Effector memory CD8-positive, alpha-beta T cell (primary cell): ENCODE data around the gene RNFT2.

ENCODE experiments used
- ATAC-seq: fragments of 150-1000 bp; cut with Tn5 transposase; replicated peaks from 2 replicates; pipeline ENCODE4 v1.10.0; 2021; ENCODE audit warnings: mild to moderate bottlenecking, moderate library complexity
- DNase-seq, 3 experiments: peaks; one replicate each; pipeline ENCODE4 v3.0.0; 2021
- H3K27ac Mint-ChIP-seq, 2 donors: one replicate each; pipeline ENCODE4 v1.8.0; 2022; ENCODE audit warnings: mild to moderate bottlenecking in 2 of 2, mixed read lengths in 2 of 2, moderate library complexity in 2 of 2
- H3K27me3 Mint-ChIP-seq, 2 donors: one replicate each; pipeline ENCODE4 v1.8.0; 2022; ENCODE audit warnings: mixed read lengths in 2 of 2
- H3K36me3 Mint-ChIP-seq: one replicate; pipeline ENCODE4 v1.8.0; 2022; ENCODE audit warnings: mild to moderate bottlenecking, moderate library complexity, mixed read lengths; ENCODE audit not compliant: insufficient read depth
- H3K4me1 Mint-ChIP-seq, 2 donors: one replicate each; pipeline ENCODE4 v1.8.0; 2022; ENCODE audit warnings: low read depth in 2 of 2, mixed read lengths in 2 of 2
- H3K4me3 Mint-ChIP-seq, 2 donors: one replicate each; pipeline ENCODE4 v1.8.0; 2022; ENCODE audit warnings: mild to moderate bottlenecking in 2 of 2, mixed read lengths in 2 of 2, moderate library complexity in 2 of 2
- H3K9me3 Mint-ChIP-seq, 2 donors: one replicate each; pipeline ENCODE4 v1.8.0; 2022; ENCODE audit warnings: mixed read lengths in 2 of 2

The RNFT2 gene

DNA sequence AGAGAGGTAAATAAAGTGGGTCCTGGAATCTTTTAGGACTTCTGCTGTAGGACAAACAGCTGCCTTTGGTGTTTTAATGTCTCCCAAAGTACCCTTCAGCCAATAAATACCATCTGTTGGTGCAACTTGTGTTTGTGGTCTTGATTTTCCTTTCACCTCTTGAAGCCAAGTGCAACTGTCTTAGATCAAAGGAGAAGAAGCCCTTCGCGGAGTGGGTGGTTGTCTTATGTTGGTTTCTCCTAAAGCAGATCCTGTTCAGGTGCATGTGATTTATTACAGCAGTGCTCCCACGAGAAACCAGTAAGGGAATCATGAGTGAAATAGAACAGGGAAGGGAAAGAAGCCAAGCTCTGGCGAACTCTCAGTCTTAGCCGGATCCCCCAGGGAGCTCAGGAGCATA, 115.4 kb downstream of the RNFT2 start:
- ATAC-seq (no peak), DNase-seq (no peak)
- no peak overlapping the region for H3K4me3 Mint-ChIP-seq
- peaks cover 4% of the 10 kb centered on the region for H3K36me3 Mint-ChIP-seq
- H3K27ac Mint-ChIP-seq = no peak overlapping the region
- no peaks in the 10 kb centered on the region for H3K4me1 Mint-ChIP-seq
- no peaks in the 10 kb centered on the region for H3K9me3 Mint-ChIP-seq
- peaks cover 29 to 59% of the 10 kb centered on the region in 2 donors for H3K27me3 Mint-ChIP-seq

DNA sequence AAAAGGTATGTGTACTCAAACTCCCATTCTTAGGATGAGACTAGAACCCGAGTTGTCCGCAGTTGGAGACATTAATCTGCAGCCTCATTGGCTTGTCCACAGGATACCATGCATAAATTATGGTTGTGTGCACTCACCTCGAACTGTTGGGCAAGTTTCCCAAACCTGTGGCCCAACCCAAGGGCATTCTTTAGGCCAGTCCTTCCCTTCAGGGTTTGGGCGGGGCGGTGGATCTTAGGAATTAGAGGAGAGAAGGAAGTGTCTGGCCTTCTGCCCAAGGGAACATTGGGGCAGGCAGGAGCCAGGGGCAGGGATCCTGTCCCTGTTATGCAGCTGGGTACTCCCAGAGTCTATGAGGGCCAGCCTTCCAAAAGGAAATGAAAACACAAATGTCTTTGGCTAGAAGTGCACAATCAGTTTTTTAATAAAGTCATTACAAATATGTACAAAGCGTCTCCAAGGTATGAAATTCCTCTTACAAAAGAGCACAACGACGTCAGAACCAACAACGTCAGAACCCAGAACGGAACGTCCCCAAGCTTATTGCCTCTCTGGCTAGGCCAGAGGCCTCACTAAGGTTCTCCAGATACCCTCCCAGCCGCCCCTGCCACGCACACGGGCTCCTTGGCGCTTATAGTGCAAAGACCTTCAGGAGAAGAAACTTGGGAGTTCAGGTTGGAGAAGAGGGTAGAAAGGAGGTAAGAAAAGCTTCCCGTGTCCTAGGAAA, 117.8 kb downstream of the RNFT2 start:
- Mint-ChIP-seq H3K9me3 (no peaks in the 10 kb centered on the region), H3K4me1 (peaks cover 0 to under 1% of the 10 kb centered on the region in 2 donors), H3K36me3 (peaks cover 4% of the 10 kb centered on the region), H3K27me3 (peaks cover 29 to 60% of the 10 kb centered on the region in 2 donors), H3K4me3 (no peak overlapping the region), H3K27ac (no peak overlapping the region)
- DNase-seq (no peak), ATAC-seq (no peak)

DNA sequence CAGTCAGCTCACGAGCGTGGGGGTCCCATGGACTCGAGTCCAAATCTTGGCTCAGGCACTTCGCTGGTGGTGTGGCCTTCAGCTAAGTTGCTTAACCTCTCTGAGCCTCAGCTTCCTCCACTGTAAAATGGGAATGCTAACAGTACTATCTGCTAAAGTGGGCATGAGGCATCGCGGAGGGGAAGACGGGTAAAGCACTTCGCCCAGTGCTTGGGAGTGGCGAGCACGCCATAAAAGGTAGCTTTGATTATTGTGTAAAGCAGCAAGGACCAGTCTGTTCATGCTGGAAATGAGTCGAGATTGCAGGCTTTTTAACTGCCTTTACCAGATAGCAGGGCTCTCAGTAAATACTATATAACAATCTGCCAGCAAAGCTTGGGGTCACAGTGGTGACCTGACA, 118.6 kb downstream of the RNFT2 start:
- peaks cover 29 to 64% of the 10 kb centered on the region in 2 donors for H3K27me3 Mint-ChIP-seq
- no peak overlapping the region for H3K27ac Mint-ChIP-seq
- no peak overlapping the region for H3K4me3 Mint-ChIP-seq

DNA sequence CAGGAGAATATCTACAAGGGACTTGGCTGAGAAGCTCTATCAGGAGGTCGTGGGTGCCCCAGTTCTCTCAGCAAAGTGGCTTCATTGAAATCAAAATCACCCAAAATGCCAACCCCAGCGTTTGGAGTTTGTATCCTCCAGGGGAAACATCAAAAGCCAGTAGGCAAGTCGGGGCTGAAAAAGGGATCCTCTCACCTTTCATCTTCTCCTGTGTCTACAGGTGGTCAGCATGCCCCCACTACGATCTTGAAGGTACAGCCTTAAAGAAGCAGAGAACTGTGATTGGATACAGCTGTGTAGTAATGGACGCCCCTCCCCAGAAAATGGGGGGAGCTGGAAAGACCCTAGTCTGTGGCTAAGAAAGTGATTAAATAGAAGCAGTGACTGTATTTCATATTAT, 121.0 kb downstream of the RNFT2 start:
- DNase-seq (no peak), ATAC-seq (no peak)
- H3K36me3 Mint-ChIP-seq = peaks cover 4% of the 10 kb centered on the region
- no peaks in the 10 kb centered on the region for H3K9me3 Mint-ChIP-seq
- H3K27me3 Mint-ChIP-seq = peaks cover 43 to 62% of the 10 kb centered on the region in 2 donors
- no peak overlapping the region for H3K4me3 Mint-ChIP-seq
- no peak overlapping the region for H3K27ac Mint-ChIP-seq
- peaks cover 0 to 4% of the 10 kb centered on the region in 2 donors for H3K4me1 Mint-ChIP-seq

More for the DNA sequence above, 118.6 kb downstream of the RNFT2 start:
- ATAC-seq (no peak), DNase-seq (no peak)
- Mint-ChIP-seq H3K4me1 (peaks cover 0 to 4% of the 10 kb centered on the region in 2 donors), H3K9me3 (no peaks in the 10 kb centered on the region), H3K36me3 (peaks cover 4% of the 10 kb centered on the region)

DNA sequence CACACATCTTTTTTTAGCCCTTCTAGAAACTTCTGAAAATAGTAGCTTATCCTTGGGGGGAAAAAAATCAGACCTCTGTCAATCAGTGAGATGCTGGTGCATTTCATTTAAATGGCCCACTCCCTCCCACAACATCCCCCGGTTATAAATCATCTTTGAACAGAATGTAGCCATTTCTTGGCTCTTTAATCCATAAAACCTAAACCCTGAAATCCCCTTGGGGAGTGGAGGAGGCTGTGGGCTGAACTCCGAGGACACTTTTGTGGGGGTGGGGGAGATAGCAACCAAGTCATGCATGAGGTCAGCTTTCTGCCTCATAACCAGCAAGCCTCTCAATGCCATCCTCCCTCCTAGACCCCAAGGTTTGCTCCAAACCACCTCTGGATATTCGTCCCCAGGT, 122.1 kb downstream of the RNFT2 start:
- peaks cover 0 to 4% of the 10 kb centered on the region in 2 donors for H3K4me1 Mint-ChIP-seq
- no peak for ATAC-seq
- H3K9me3 Mint-ChIP-seq = no peaks in the 10 kb centered on the region
- peaks cover 44 to 64% of the 10 kb centered on the region in 2 donors for H3K27me3 Mint-ChIP-seq
- no peak for DNase-seq
- H3K36me3 Mint-ChIP-seq = peaks cover 4% of the 10 kb centered on the region
- no peak overlapping the region for H3K4me3 Mint-ChIP-seq
- H3K27ac Mint-ChIP-seq = no peak overlapping the region

DNA sequence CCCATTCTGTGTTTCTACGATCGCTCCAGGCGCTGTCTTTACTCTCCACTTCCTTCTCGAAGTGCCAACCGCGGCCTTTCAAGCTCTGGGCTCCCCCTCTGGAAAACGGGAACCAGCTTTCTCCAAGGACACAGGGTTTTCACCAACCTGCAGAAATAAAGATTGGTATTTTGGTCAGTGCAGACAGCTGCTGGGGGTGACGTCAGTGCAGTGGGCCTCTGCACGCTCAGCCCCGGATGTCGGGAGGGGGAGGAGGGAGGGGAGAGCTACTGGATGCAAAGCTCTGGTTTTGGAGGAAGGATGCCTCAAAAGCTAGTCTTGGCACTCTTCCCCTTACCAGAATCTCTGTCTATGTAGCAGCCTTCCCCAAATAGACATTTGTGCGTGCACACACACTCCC, 123.2 kb downstream of the RNFT2 start:
- Mint-ChIP-seq H3K9me3 (no peaks in the 10 kb centered on the region), H3K27me3 (peaks cover 34 to 53% of the 10 kb centered on the region in 2 donors), H3K4me1 (peaks cover 0 to 4% of the 10 kb centered on the region in 2 donors), H3K4me3 (no peak overlapping the region), H3K27ac (no peak overlapping the region), H3K36me3 (peaks cover 4% of the 10 kb centered on the region)
- no peak for DNase-seq
- peak; percentile 65 for ATAC-seq

DNA sequence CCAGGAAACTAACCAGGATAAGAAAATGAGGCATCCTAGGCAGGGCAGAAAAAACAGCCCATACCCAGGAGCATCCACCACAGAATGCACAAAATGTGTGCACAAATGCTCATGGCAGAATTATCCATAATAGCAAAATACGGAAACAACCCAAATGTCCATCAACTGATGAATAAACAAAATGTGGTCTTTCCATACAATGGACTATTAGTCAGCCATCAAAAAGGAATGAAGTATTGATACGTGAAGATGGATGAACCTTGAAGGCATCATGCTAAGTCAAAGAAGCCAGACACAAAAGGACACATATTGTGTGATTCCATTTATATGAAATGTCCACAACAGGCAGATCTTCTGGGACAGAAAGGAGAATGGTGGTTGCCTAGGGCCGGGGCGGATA, 124.1 kb downstream of the RNFT2 start:
- Mint-ChIP-seq H3K36me3 (peaks cover 4% of the 10 kb centered on the region), H3K9me3 (no peaks in the 10 kb centered on the region), H3K27ac (no peak overlapping the region), H3K4me3 (no peak overlapping the region), H3K4me1 (peaks cover 0 to 4% of the 10 kb centered on the region in 2 donors), H3K27me3 (peaks cover 30 to 45% of the 10 kb centered on the region in 2 donors)
- ATAC-seq = no peak
- no peak for DNase-seq

DNA sequence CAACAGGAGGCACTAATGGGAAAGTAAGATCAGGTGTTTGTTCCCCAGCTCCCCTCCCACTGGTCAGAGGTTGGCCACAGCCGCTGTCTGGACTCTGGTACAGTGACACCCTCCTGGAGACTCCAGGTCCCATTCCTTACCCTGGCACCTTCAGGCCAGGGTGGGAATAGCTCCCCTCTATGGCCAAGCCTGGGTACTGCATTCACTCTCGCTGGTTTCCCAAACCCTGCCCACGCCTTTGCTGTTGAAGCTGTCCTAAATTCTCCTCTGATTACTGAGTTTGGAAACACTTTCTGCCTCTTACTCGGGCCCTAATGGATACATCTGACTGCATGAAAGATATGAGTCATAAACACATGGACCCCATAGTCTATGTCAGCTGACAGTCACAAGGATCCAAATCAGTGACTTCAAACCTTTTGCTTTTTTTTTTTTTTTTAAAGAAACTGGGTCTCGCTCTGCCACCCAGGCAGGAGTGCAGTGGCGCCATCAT, 125.2 kb downstream of the RNFT2 start:
- H3K9me3 Mint-ChIP-seq = no peaks in the 10 kb centered on the region
- ATAC-seq (no peak), DNase-seq (no peak)
- H3K27ac Mint-ChIP-seq = peak overlapping the region in 1 of 2 donors; percentile 51
- H3K4me3 Mint-ChIP-seq = no peak overlapping the region
- peaks cover 20 to 33% of the 10 kb centered on the region in 2 donors for H3K27me3 Mint-ChIP-seq
- H3K36me3 Mint-ChIP-seq = no peaks in the 10 kb centered on the region
- H3K4me1 Mint-ChIP-seq = peaks cover 0 to 4% of the 10 kb centered on the region in 2 donors

DNA sequence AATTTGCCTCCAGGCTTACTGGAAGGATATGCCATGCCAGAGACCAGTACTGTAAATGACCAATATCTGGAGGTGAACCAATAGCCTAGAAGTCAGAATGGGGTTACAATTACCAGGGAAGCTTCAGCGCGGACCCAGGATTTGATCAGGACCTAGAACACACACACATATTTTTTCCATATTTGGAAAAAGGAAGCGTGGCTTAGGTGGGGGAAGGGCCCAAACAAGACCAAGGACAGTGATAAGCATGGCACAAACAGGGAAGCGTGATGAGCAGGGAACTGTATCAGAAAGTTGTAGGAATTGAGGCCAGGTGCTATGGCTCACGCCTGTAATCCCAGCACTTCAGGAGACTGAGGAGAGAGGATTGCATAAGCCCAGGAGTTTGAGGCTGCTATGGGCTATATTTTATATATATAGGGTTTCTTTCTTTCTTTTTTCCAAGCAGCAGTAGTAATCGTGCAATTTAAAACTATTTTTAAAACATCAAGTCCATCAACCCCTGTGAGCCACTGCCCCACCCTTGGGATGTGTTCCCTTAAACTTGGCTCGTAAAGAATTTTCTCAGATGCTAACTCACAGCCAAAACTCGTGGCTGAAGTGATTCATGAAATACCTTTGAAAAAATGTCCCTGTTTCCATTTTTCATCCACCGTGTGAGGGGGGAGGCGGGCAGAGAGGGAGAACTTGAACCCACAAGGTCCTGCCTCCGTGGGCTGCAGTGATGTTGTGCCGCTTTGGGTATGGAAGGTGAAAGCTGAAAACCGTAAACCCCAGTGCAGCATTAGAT, 126.5 kb downstream of the RNFT2 start:
- no peaks in the 10 kb centered on the region for H3K36me3 Mint-ChIP-seq
- DNase-seq (no peak), ATAC-seq (no peak)
- H3K27me3 Mint-ChIP-seq = peaks cover 20 to 31% of the 10 kb centered on the region in 2 donors
- no peaks in the 10 kb centered on the region for H3K9me3 Mint-ChIP-seq
- no peak overlapping the region for H3K4me3 Mint-ChIP-seq
- H3K4me1 Mint-ChIP-seq = peaks cover 0 to 4% of the 10 kb centered on the region in 2 donors
- H3K27ac Mint-ChIP-seq = no peak overlapping the region

DNA sequence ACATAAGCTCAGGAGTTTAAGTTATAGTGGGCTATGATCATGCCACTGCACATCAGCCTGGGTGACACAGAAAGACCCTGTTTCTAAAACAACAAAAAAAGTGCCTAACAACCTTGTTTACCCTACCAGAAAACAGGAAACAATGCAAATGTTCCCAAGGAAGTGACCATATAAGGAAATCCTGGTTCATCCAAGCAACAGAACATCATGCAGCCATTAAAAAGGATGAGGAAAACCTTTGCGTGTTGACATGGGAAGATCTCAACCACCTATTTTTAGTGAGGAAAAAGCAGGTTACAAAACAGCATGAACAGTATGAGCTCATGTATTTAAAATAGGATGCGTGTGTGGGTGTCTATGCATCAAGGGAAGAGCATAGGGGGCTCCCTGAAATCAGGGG, 129.4 kb downstream of the RNFT2 start:
- DNase-seq = no peak
- peaks cover 20 to 35% of the 10 kb centered on the region in 2 donors for H3K27me3 Mint-ChIP-seq
- H3K9me3 Mint-ChIP-seq = no peaks in the 10 kb centered on the region
- ATAC-seq = no peak
- no peaks in the 10 kb centered on the region for H3K4me1 Mint-ChIP-seq
- no peak overlapping the region for H3K4me3 Mint-ChIP-seq
- no peak overlapping the region for H3K27ac Mint-ChIP-seq
- no peaks in the 10 kb centered on the region for H3K36me3 Mint-ChIP-seq

DNA sequence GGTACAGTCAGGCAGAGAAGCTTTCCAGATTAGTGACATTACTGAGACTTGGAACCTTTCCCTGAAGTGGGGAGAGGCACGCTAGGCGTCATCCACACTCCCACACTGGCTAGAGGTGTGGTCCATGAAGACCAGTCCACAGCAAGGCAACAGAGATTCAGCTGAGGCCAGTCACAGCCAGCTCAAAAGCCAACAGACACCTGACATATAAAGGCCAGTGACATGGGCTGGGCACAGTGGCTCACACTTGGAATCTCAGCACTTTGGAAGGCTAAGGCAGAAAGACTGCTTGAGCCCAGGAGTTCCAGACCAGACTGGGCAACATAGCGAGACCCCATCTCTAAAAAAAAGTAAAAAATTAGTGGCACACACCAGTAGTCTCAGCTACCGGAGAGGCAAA, 132.2 kb downstream of the RNFT2 start:
- Mint-ChIP-seq H3K27me3 (peaks cover 21 to 44% of the 10 kb centered on the region in 2 donors), H3K9me3 (no peaks in the 10 kb centered on the region), H3K4me1 (peaks cover 0 to 1% of the 10 kb centered on the region in 2 donors), H3K36me3 (no peaks in the 10 kb centered on the region), H3K4me3 (no peak overlapping the region), H3K27ac (no peak overlapping the region)
- ATAC-seq = no peak
- no peak for DNase-seq

DNA sequence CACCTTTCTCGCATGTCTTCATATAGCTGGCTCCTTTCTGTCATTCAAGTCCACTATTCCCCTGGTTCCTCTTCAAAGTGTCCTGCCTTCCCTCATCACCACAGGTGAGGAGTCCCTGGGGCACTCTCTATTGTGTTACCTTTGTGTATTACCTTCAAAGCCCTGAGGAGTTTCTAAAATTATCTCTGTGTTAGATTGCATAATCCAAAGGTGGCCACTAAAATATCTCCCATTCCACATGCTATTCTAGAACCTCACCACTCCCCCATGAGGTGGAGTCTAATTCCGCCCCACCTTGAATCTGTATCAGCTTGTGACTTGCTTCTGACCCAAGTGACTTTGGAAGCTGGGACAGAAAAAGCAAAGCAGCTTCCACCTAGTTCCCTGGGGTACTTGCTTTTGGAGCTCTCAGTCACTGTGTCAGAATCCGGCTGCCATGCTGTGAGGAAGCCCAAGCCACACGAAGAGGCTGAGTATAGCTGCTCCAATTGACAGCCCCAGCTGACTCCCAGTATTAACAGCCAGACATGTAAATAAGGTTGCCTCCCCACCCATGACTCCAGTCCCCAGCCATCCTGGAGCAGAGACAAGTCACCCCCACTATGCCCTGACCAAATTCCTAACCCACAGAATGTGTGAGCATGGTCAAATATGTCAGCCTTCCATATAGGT, 136.3 kb downstream of the RNFT2 start:
- Mint-ChIP-seq H3K36me3 (peaks cover 3% of the 10 kb centered on the region), H3K27ac (no peak overlapping the region), H3K4me1 (peaks cover 11 to 12% of the 10 kb centered on the region in 2 donors), H3K4me3 (no peak overlapping the region), H3K27me3 (peaks cover 54 to 84% of the 10 kb centered on the region in 2 donors), H3K9me3 (no peaks in the 10 kb centered on the region)
- ATAC-seq = no peak
- no peak for DNase-seq

DNA sequence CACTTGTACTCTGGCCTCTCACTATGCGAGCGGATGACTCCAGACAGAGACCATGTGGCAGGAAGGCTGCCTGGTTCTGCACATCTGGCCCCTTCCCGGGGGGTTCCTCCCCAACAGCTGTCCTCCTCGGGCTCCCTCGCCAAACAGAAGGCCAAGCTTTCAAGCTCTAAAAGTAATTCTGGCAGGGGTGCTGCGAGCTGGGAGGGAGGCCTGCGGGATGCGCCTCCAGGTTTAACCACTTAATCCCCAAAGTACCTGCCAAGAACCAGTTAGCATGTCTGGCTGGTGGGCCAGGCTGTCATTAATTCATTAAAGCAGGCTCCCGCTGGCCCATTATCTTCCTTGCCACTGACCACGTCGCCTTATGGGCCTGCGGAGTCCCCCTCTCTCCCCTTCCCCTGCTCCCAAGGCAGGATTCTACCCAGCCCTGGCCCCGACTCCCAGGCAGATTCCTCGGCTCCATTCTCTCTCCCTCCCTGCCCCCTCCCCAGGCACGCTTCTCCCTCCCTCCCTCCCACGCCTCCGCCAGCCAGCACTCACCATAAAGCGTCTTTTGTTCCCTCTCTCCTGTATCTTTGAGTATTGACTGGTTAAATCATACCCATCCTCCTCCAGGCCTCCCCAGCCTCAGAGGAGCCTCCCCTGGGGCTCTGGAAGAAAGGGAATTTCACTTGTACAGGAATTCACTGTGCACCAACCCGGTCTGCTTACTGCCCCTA, 138.2 kb downstream of the RNFT2 start:
- ATAC-seq = no peak
- Mint-ChIP-seq H3K27ac (no peak overlapping the region), H3K4me1 (peaks cover 21 to 23% of the 10 kb centered on the region in 2 donors), H3K4me3 (no peak overlapping the region), H3K9me3 (no peaks in the 10 kb centered on the region), H3K27me3 (peaks cover 62 to 90% of the 10 kb centered on the region in 2 donors), H3K36me3 (peaks cover 3% of the 10 kb centered on the region)
- DNase-seq = no peak
